Hepatocyte (in vitro differentiated cells): Measurements from ENCODE around the gene ARHGAP5.

Source experiments
- EZH2phosphoT487 ChIP-seq: fragments of 200-600 bp; sonication (generic); IDR thresholded peaks from one replicate; pipeline ENCODE4 v1.6.1; 2018; ENCODE audit warnings: antibody characterized with exemption, mild to moderate bottlenecking, low read depth, moderate library complexity; ENCODE audit not compliant: unreplicated experiment, severe bottlenecking
- TF ChIP-seq, protein P1 (sequence below): fragments of 200-600 bp; sonication (generic); IDR thresholded peaks from 2 replicates; pipeline ENCODE4 v1.5.1; 2016; ENCODE audit warnings: antibody characterized with exemption, mild to moderate bottlenecking; ENCODE audit not compliant: poor library complexity

DNA sequence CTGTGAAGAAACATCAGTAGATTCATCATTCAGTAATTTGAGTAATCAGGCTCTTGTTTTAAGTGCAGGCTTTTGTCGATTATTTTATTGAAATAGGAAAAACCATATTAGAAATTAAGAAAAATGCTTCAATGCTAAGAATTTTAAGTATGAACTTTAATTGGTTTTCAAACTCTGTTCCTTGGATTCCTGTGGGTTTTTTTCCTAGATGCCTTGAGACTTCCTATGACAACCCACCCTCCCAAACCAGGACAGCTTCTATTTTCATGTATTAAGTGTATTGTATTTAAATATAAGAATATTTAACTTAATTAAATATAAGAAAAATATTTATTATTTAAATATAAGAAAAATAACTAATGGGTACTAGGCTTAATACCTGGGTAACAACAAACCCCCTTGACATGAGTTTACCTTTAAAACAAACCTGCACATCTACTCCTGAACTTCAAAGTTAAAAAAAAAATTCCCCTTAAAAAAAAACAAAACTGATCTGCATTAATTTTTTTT is 3.0 kb downstream of the ARHGAP5 start:
- TF ChIP-seq, protein P1, sequence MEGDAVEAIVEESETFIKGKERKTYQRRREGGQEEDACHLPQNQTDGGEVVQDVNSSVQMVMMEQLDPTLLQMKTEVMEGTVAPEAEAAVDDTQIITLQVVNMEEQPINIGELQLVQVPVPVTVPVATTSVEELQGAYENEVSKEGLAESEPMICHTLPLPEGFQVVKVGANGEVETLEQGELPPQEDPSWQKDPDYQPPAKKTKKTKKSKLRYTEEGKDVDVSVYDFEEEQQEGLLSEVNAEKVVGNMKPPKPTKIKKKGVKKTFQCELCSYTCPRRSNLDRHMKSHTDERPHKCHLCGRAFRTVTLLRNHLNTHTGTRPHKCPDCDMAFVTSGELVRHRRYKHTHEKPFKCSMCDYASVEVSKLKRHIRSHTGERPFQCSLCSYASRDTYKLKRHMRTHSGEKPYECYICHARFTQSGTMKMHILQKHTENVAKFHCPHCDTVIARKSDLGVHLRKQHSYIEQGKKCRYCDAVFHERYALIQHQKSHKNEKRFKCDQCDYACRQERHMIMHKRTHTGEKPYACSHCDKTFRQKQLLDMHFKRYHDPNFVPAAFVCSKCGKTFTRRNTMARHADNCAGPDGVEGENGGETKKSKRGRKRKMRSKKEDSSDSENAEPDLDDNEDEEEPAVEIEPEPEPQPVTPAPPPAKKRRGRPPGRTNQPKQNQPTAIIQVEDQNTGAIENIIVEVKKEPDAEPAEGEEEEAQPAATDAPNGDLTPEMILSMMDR: no peak
- no peak for TF ChIP-seq EZH2phosphoT487
